ENCODE data around the gene STAG3. TPM values are rescaled to one million over a fixed set of nuclear protein-coding genes. Genes with fewer than 3 reads are reported as not detected.
A peak's percentile ranks its signal among the peaks of the same experiment; 100 is the strongest.

Gene STAG3
- total RNA-seq, 1 experiment from 2014 or later, result 22.1 TPM

- Histone ChIP-seq H3K4me2 (ENCODE audit: low read depth, low read length, poor library complexity, severe bottlenecking) (no peak overlapping the region), H3K4me1 (ENCODE audit: low read length) (peaks cover 5% of the 10 kb centered on the region), H3K9me3 (ENCODE audit: low read length) (no peaks in the 10 kb centered on the region), H2AFZ (ENCODE audit: low read length) (no peak overlapping the region), H3K27ac (ENCODE audit: low read length) (no peak overlapping the region), H3K27me3 (ENCODE audit: low read length) (no peaks in the 10 kb centered on the region), H3K79me2 (ENCODE audit: low read length) (no peaks in the 10 kb centered on the region), H3K36me3 (ENCODE audit: insufficient read depth, low read length) (no peaks in the 10 kb centered on the region), H3K9ac (ENCODE audit: low read length) (no peak overlapping the region), H3K9me2 (replicated peaks; ENCODE audit: insufficient read depth, low read length) (no peaks in the 10 kb centered on the region), H3K4me3 (ENCODE audit: low read length) (no peak overlapping the region), H4K20me1 (ENCODE audit: insufficient read depth, low read depth, low read length) (no peaks in the 10 kb centered on the region)
- no peak for DNase-seq
Measured at GRCh38 chr7:100166970-100167911, 10.5 kb upstream of the STAG3 start.

GRCh38 chr7:100167912-100168323 is 9.8 kb upstream of the STAG3 start:
- Histone ChIP-seq H3K9me2 (replicated peaks; ENCODE audit: insufficient read depth, low read length) (no peaks in the 10 kb centered on the region), H3K4me2 (ENCODE audit: low read depth, low read length, poor library complexity, severe bottlenecking) (no peak overlapping the region), H4K20me1 (ENCODE audit: insufficient read depth, low read depth, low read length) (no peaks in the 10 kb centered on the region), H3K9me3 (ENCODE audit: low read length) (no peaks in the 10 kb centered on the region), H3K27me3 (ENCODE audit: low read length) (no peaks in the 10 kb centered on the region), H3K9ac (ENCODE audit: low read length) (no peak overlapping the region), H3K79me2 (ENCODE audit: low read length) (no peaks in the 10 kb centered on the region), H2AFZ (ENCODE audit: low read length) (no peak overlapping the region), H3K36me3 (ENCODE audit: insufficient read depth, low read length) (no peaks in the 10 kb centered on the region), H3K4me1 (ENCODE audit: low read length) (peaks cover 5% of the 10 kb centered on the region), H3K4me3 (ENCODE audit: low read length) (no peak overlapping the region), H3K27ac (ENCODE audit: low read length) (no peak overlapping the region)
- no peak for DNase-seq

- no peak overlapping the region for H3K9ac ChIP-seq (ENCODE audit: low read length)
- H3K4me2 ChIP-seq (ENCODE audit: low read depth, low read length, poor library complexity, severe bottlenecking), result no peak overlapping the region
- no peaks in the 10 kb centered on the region for H3K36me3 ChIP-seq (ENCODE audit: insufficient read depth, low read length)
- no peaks in the 10 kb centered on the region for H3K9me2 ChIP-seq (replicated peaks; ENCODE audit: insufficient read depth, low read length)
- no peaks in the 10 kb centered on the region for H3K79me2 ChIP-seq (ENCODE audit: low read length)
- H3K4me1 ChIP-seq (ENCODE audit: low read length), result peaks cover 5% of the 10 kb centered on the region
- H3K27me3 ChIP-seq (ENCODE audit: low read length), result no peaks in the 10 kb centered on the region
- H3K9me3 ChIP-seq (ENCODE audit: low read length), result no peaks in the 10 kb centered on the region
- H3K4me3 ChIP-seq (ENCODE audit: low read length), result no peak overlapping the region
- DNase-seq, result no peak
- H2AFZ ChIP-seq (ENCODE audit: low read length), result no peak overlapping the region
- H4K20me1 ChIP-seq (ENCODE audit: insufficient read depth, low read depth, low read length), result no peaks in the 10 kb centered on the region
- H3K27ac ChIP-seq (ENCODE audit: low read length), result no peak overlapping the region
Measured at GRCh38 chr7:100169147-100169850, 8.4 kb upstream of the STAG3 start.

- no peaks in the 10 kb centered on the region for H3K79me2 ChIP-seq (ENCODE audit: low read length)
Measured at GRCh38 chr7:100170101-100170897, 7.4 kb upstream of the STAG3 start.

GRCh38 chr7:100171087-100171681 is 6.5 kb upstream of the STAG3 start:
- Histone ChIP-seq H3K9ac (ENCODE audit: low read length) (no peak overlapping the region), H3K36me3 (ENCODE audit: insufficient read depth, low read length) (no peaks in the 10 kb centered on the region), H3K27me3 (ENCODE audit: low read length) (no peaks in the 10 kb centered on the region), H3K9me2 (replicated peaks; ENCODE audit: insufficient read depth, low read length) (no peaks in the 10 kb centered on the region), H3K4me1 (ENCODE audit: low read length) (peaks cover 5% of the 10 kb centered on the region), H3K9me3 (ENCODE audit: low read length) (no peaks in the 10 kb centered on the region), H3K27ac (ENCODE audit: low read length) (no peak overlapping the region), H2AFZ (ENCODE audit: low read length) (no peak overlapping the region), H3K79me2 (ENCODE audit: low read length) (no peaks in the 10 kb centered on the region), H3K4me2 (ENCODE audit: low read depth, low read length, poor library complexity, severe bottlenecking) (peak overlapping the region; percentile 40), H4K20me1 (ENCODE audit: insufficient read depth, low read depth, low read length) (no peaks in the 10 kb centered on the region), H3K4me3 (ENCODE audit: low read length) (no peak overlapping the region)
- no peak for DNase-seq

More at GRCh38 chr7:100170101-100170897, 7.4 kb upstream of the STAG3 start:
- Histone ChIP-seq H3K27me3 (ENCODE audit: low read length) (no peaks in the 10 kb centered on the region), H3K4me3 (ENCODE audit: low read length) (no peak overlapping the region), H3K27ac (ENCODE audit: low read length) (no peak overlapping the region), H3K9ac (ENCODE audit: low read length) (no peak overlapping the region), H3K4me1 (ENCODE audit: low read length) (peaks cover 5% of the 10 kb centered on the region), H3K9me2 (replicated peaks; ENCODE audit: insufficient read depth, low read length) (no peaks in the 10 kb centered on the region), H4K20me1 (ENCODE audit: insufficient read depth, low read depth, low read length) (no peaks in the 10 kb centered on the region), H3K4me2 (ENCODE audit: low read depth, low read length, poor library complexity, severe bottlenecking) (no peak overlapping the region), H2AFZ (ENCODE audit: low read length) (no peak overlapping the region), H3K9me3 (ENCODE audit: low read length) (no peaks in the 10 kb centered on the region), H3K36me3 (ENCODE audit: insufficient read depth, low read length) (no peaks in the 10 kb centered on the region)
- DNase-seq, result no peak

GRCh38 chr7:100171840-100172239 is 5.9 kb upstream of the STAG3 start:
- H2AFZ ChIP-seq (ENCODE audit: low read length), result no peak overlapping the region

GRCh38 chr7:100173806-100174495 is 3.8 kb upstream of the STAG3 start:
- H3K9ac ChIP-seq (ENCODE audit: low read length), result no peak overlapping the region
- no peaks in the 10 kb centered on the region for H3K9me2 ChIP-seq (replicated peaks; ENCODE audit: insufficient read depth, low read length)
- H3K27ac ChIP-seq (ENCODE audit: low read length), result no peak overlapping the region
- no peaks in the 10 kb centered on the region for H3K27me3 ChIP-seq (ENCODE audit: low read length)
- H3K9me3 ChIP-seq (ENCODE audit: low read length), result no peaks in the 10 kb centered on the region
- no peak overlapping the region for H3K4me2 ChIP-seq (ENCODE audit: low read depth, low read length, poor library complexity, severe bottlenecking)
- H3K4me1 ChIP-seq (ENCODE audit: low read length), result peaks cover 8% of the 10 kb centered on the region
- H3K36me3 ChIP-seq (ENCODE audit: insufficient read depth, low read length), result no peaks in the 10 kb centered on the region
- H4K20me1 ChIP-seq (ENCODE audit: insufficient read depth, low read depth, low read length), result peaks cover 3% of the 10 kb centered on the region; the same call in 1 of the 2 replicates
- no peaks in the 10 kb centered on the region for H3K79me2 ChIP-seq (ENCODE audit: low read length)
- H2AFZ ChIP-seq (ENCODE audit: low read length), result no peak overlapping the region
- no peak overlapping the region for H3K4me3 ChIP-seq (ENCODE audit: low read length)
- no peak for DNase-seq

More at GRCh38 chr7:100171840-100172239, 5.9 kb upstream of the STAG3 start:
- H4K20me1 ChIP-seq (ENCODE audit: insufficient read depth, low read depth, low read length), result peaks cover 3% of the 10 kb centered on the region; the same call in 1 of the 2 replicates
- no peak for DNase-seq
- peaks cover 10% of the 10 kb centered on the region for H3K4me1 ChIP-seq (ENCODE audit: low read length)
- no peaks in the 10 kb centered on the region for H3K27me3 ChIP-seq (ENCODE audit: low read length)
- no peak overlapping the region for H3K9ac ChIP-seq (ENCODE audit: low read length)
- H3K4me2 ChIP-seq (ENCODE audit: low read depth, low read length, poor library complexity, severe bottlenecking), result no peak overlapping the region
- H3K9me3 ChIP-seq (ENCODE audit: low read length), result no peaks in the 10 kb centered on the region
- no peaks in the 10 kb centered on the region for H3K36me3 ChIP-seq (ENCODE audit: insufficient read depth, low read length)
- no peaks in the 10 kb centered on the region for H3K79me2 ChIP-seq (ENCODE audit: low read length)
- no peak overlapping the region for H3K27ac ChIP-seq (ENCODE audit: low read length)
- H3K9me2 ChIP-seq (replicated peaks; ENCODE audit: insufficient read depth, low read length), result no peaks in the 10 kb centered on the region
- H3K4me3 ChIP-seq (ENCODE audit: low read length), result no peak overlapping the region

All from Karpas-422 (cell line).